BE2C (cell line): ENCODE results near the gene EIF4E3.

ENCODE experiments used
- DNase-seq: peaks from one replicate; pipeline ENCODE4 v3.0.0-alpha.2; 2020
- H3K27me3 ChIP-seq: fragments of 250-450 bp; sonication (Bioruptor Pico); 2 replicates; pipeline ENCODE4 v1.5.1; 2020; ENCODE audit warnings: mild to moderate bottlenecking
- H3K36me3 ChIP-seq: fragments of 250-450 bp; sonication (Bioruptor Pico); 2 replicates; pipeline ENCODE4 v1.5.1; 2020; ENCODE audit warnings: mild to moderate bottlenecking
- H3K4me1 ChIP-seq: fragments of 250-450 bp; sonication (Bioruptor Pico); 2 replicates; pipeline ENCODE4 v1.5.1; 2020
- H3K4me3 ChIP-seq: 2 replicates; pipeline ENCODE4 v1.5.1; 2011; ENCODE audit warnings: low read depth, low read length
- H3K9me3 ChIP-seq: fragments of 250-450 bp; sonication (Bioruptor Pico); 2 replicates; pipeline ENCODE4 v1.5.1; 2020
- CTCF ChIP-seq: IDR thresholded peaks from 2 replicates; pipeline ENCODE4 v1.5.1; 2012; ENCODE audit warnings: mild to moderate bottlenecking, low read depth, low read length

Gene EIF4E3

GRCh38 chr3:71701251-71701762 is 23.9 kb downstream of the EIF4E3 start:
- DNase-seq, result no peak
- TF ChIP-seq CTCF, result no peak
- H3K4me1 ChIP-seq, result no peaks in the 10 kb centered on the region
- no peaks in the 10 kb centered on the region for H3K9me3 ChIP-seq
- no peaks in the 10 kb centered on the region for H3K27me3 ChIP-seq
- H3K4me3 ChIP-seq, result no peak overlapping the region
- H3K36me3 ChIP-seq, result no peaks in the 10 kb centered on the region

- no peaks in the 10 kb centered on the region for H3K9me3 ChIP-seq
- no peaks in the 10 kb centered on the region for H3K27me3 ChIP-seq
Measured at GRCh38 chr3:71695000-71695482, 30.2 kb downstream of the EIF4E3 start.

GRCh38 chr3:71694358-71694999 is 30.7 kb downstream of the EIF4E3 start:
- no peak for DNase-seq
- H3K36me3 ChIP-seq, result no peaks in the 10 kb centered on the region
- TF ChIP-seq CTCF, result no peak
- no peaks in the 10 kb centered on the region for H3K27me3 ChIP-seq
- no peak overlapping the region for H3K4me3 ChIP-seq
- H3K4me1 ChIP-seq, result no peaks in the 10 kb centered on the region
- H3K9me3 ChIP-seq, result no peaks in the 10 kb centered on the region

More at GRCh38 chr3:71695000-71695482, 30.2 kb downstream of the EIF4E3 start:
- no peak for DNase-seq
- no peaks in the 10 kb centered on the region for H3K4me1 ChIP-seq
- H3K4me3 ChIP-seq, result no peak overlapping the region
- H3K36me3 ChIP-seq, result no peaks in the 10 kb centered on the region
- TF ChIP-seq CTCF, result no peak

GRCh38 chr3:71693641-71694040 is 31.6 kb downstream of the EIF4E3 start:
- DNase-seq, result no peak
- Histone ChIP-seq H3K9me3 (no peaks in the 10 kb centered on the region), H3K27me3 (no peaks in the 10 kb centered on the region), H3K4me3 (no peak overlapping the region), H3K36me3 (no peaks in the 10 kb centered on the region), H3K4me1 (no peaks in the 10 kb centered on the region)
- TF ChIP-seq CTCF, result no peak

GRCh38 chr3:71692139-71692538 is 33.1 kb downstream of the EIF4E3 start:
- no peak overlapping the region for H3K4me3 ChIP-seq
- H3K9me3 ChIP-seq, result no peaks in the 10 kb centered on the region
- no peaks in the 10 kb centered on the region for H3K4me1 ChIP-seq
- no peaks in the 10 kb centered on the region for H3K36me3 ChIP-seq
- no peaks in the 10 kb centered on the region for H3K27me3 ChIP-seq
- no peak for DNase-seq
- no peak for TF ChIP-seq CTCF

GRCh38 chr3:71690341-71690841 is 34.8 kb downstream of the EIF4E3 start:
- Histone ChIP-seq H3K36me3 (no peaks in the 10 kb centered on the region), H3K4me1 (no peaks in the 10 kb centered on the region)
- no peak for DNase-seq

More at GRCh38 chr3:71690341-71690841, 34.8 kb downstream of the EIF4E3 start:
- TF ChIP-seq CTCF, result no peak
- H3K9me3 ChIP-seq, result no peaks in the 10 kb centered on the region
- no peaks in the 10 kb centered on the region for H3K27me3 ChIP-seq
- no peak overlapping the region for H3K4me3 ChIP-seq
